Endothelial cell of umbilical vein (primary cell): ENCODE measurements around the gene CIRBP.

Experiments used
- EZH2 ChIP-seq: IDR thresholded peaks from 2 replicates; pipeline ENCODE4 v1.6.1; 2012; ENCODE audit warnings: borderline replicate concordance, low read depth, mild to moderate bottlenecking, moderate library complexity, low read length, inconsistent platforms; ENCODE audit not compliant: severe bottlenecking
- JUN ChIP-seq: IDR thresholded peaks from 2 replicates; pipeline ENCODE4 v1.6.1; 2011; ENCODE audit warnings: borderline replicate concordance, low read depth; ENCODE audit not compliant: insufficient read length, insufficient read depth
- POLR2A ChIP-seq: IDR thresholded peaks from 2 replicates; pipeline ENCODE4 v1.6.1; 2012; ENCODE audit warnings: low read depth, mild to moderate bottlenecking, control low read depth, low read length

- TF ChIP-seq POLR2A = no peak
- no peak for TF ChIP-seq EZH2
- no peak for TF ChIP-seq JUN
Observed at GRCh38 chr19:1237027-1237659, 32.0 kb upstream of the CIRBP start.
